Pancreas (tissue), 10 donors: ENCODE measurements around the gene INTS11. TPM values are rescaled to one million over a fixed set of nuclear protein-coding genes. Genes with fewer than 3 reads are reported as not detected.

Experiments
- ATAC-seq, 4 donors: fragments of 200-7000 bp; cut with Tn5 transposase; one replicate each; pipeline versions ENCODE4 v1.8.0 to v1.9.1; 2020; ENCODE audit warnings: mild to moderate bottlenecking in 4 of 4, moderate library complexity in 4 of 4
- DNase-seq, 6 donors: peaks; one replicate each; pipeline ENCODE4 v3.0.0-alpha.2; 2020
- FAIRE-seq: peaks from 2 replicates; lab custom pipeline; 2012; peaks lifted over from hg19 to GRCh38; lab: Jason Lieb, UNC
- H3K27ac ChIP-seq, 4 donors: fragments of 200-600 bp; sonication (generic); 1 replicate in 3 of 4; 2 replicates in 1 of 4; pipeline versions ENCODE4 v1.5.0 to v1.8.0; 2020
- H3K27me3 ChIP-seq, 4 donors: fragments of 200-600 bp; one replicate each; pipeline ENCODE4 v1.8.0; 2021
- H3K36me3 ChIP-seq, 3 donors: fragments of 200-600 bp; sonication (generic) in 1 of 3; one replicate each; pipeline versions ENCODE4 v1.5.0 to v1.8.0; 2020 to 2021
- H3K4me1 ChIP-seq, 3 donors: fragments of 200-600 bp; one replicate each; pipeline ENCODE4 v1.8.0; 2021
- H3K4me3 ChIP-seq, 4 donors: fragments of 200-600 bp; sonication (generic) in 2 of 4; one replicate each; pipeline versions ENCODE4 v1.5.0 to v1.8.0; 2020 to 2021
- H3K9me3 ChIP-seq, 4 donors: fragments of 200-600 bp; one replicate each; pipeline ENCODE4 v1.8.0; 2021
- WGBS, 2 donors: extraction: QIAGEN DNeasy Blood & Tissue Kit; methylation state at CpG; one replicate each; pipeline ENCODE4 v1.1.7; 2013; 5-methylcytosine and 5-hydroxymethylcytosine counted together
- intact Hi-C, 3 donors: fragments of 100-400 bp; cut with DNase I; formaldehyde crosslinking; loops; one replicate each; pipeline versions ENCODE4 v1.11.1 to v1.14.2; 2022
- polyA plus RNA-seq, 2 donors: library from polyadenylated mRNA; stranded (reverse); fragments of 200-250 nt; gene quantifications; one replicate each; pipeline ENCODE4 v1.2.3, GENCODE V29; 2013
- total RNA-seq, 6 donors: library from RNA; stranded (reverse); fragmentation: NEBNext Ultra II Directional in 4 of 6; extraction: Animal tissue kit (Norgen Biotek cat#: 25700) in 4 of 6; gene quantifications; one replicate each; pipeline versions ENCODE4 v1.2.1 to v1.2.4, GENCODE V29; 2021 to 2023
- TF ChIP-seq, protein P1 (sequence below), 4 donors: fragments of 200-600 bp; sonication (generic) in 3 of 4; IDR thresholded peaks; one replicate each; pipeline versions ENCODE4 v1.5.0 to v1.8.0; 2021; ENCODE audit warnings: antibody characterized with exemption in 4 of 4
- donor health status: healthy with polysubstance abuse.
- donor health status: DM: no; HTN: no; CAD: no; lungs with moderate emphysema.
- donor health status: DM: no; HTN: no; CAD: no.
- donor health status: control.
- donor health status: control.
- donor health status: Bipolar disorder and iron deficiency.
- donor health status: DM: yes; HTN: yes; CAD: no.
- donor health status: DM: no; HTN: no; CAD: no.
- donor health status: DM: no; HTN: no; CAD: no.
- donor health status: DM: yes; HTN: yes; CAD: no.

Gene INTS11
- total and polyA plus RNA-seq, 8 donors: 33.4 to 311 (median 58.9) TPM

DNA sequence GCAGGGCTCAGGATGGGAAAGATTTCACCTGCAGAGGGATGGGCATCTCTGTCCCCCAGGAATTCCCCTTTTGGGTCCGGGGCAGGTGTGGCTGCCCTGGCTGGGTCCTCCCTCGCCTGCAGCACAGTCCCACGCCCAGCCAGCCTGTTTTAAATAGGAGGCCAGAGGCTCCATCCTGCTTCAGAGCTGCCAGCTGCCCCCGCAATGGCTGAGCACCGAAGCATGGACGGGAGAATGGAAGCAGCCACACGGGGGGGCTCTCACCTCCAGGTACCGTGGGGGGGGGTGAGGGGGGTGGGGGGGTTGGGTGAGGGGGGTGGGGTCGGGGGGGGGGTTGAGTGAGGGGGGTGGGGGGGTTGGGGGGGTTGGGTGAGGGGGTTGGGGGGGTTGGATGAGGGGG, 40.6 kb downstream of the INTS11 start:
- TF ChIP-seq, protein P1, sequence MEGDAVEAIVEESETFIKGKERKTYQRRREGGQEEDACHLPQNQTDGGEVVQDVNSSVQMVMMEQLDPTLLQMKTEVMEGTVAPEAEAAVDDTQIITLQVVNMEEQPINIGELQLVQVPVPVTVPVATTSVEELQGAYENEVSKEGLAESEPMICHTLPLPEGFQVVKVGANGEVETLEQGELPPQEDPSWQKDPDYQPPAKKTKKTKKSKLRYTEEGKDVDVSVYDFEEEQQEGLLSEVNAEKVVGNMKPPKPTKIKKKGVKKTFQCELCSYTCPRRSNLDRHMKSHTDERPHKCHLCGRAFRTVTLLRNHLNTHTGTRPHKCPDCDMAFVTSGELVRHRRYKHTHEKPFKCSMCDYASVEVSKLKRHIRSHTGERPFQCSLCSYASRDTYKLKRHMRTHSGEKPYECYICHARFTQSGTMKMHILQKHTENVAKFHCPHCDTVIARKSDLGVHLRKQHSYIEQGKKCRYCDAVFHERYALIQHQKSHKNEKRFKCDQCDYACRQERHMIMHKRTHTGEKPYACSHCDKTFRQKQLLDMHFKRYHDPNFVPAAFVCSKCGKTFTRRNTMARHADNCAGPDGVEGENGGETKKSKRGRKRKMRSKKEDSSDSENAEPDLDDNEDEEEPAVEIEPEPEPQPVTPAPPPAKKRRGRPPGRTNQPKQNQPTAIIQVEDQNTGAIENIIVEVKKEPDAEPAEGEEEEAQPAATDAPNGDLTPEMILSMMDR (IDR thresholded peaks at IDR 0.05): no peak
- FAIRE-seq: no peak
- Histone ChIP-seq H3K4me3 (no peak overlapping the region), H3K4me1 (peaks cover 5 to 11% (median 10%) of the 10 kb centered on the region in 3 donors), H3K27ac (no peak overlapping the region), H3K27me3 (peaks cover 0 to 4% (median 0%) of the 10 kb centered on the region in 4 donors), H3K36me3 (no peaks in the 10 kb centered on the region), H3K9me3 (no peaks in the 10 kb centered on the region)
- no peak for ATAC-seq
- intact Hi-C loops: loop anchor here in 1 of 3 donors (10.0 kb wide), 1 partner anchor 299 kb away; the partner anchor contains the start of gene PERM1
- peak in 2 of 6 donors; percentile 30 to 55 for DNase-seq
- WGBS, 2 donors: 10 to 26% methylated on average over 8 of the region's 9 CpGs

DNA sequence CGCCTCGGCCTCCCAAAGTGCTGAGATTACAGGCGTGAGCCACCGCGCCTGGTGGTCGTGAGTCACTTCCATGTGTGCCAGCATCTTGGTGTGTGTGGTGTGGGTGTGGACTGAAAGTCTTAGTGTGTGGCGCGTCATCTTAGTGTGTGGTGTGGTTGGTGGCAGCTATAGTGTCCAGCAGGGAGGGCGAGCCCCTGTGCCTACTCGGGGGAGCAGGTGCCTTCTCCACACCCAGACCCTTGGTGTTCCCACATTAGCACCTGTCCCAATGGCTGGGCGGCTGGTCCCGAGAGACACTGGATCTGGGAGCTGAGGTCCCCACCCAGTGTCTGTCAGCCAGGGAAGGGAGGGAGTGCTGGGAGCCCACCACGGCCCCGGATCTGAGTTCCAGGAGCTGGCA, 41.5 kb downstream of the INTS11 start:
- Histone ChIP-seq H3K4me3 (no peak overlapping the region), H3K27ac (no peak overlapping the region), H3K9me3 (no peaks in the 10 kb centered on the region), H3K36me3 (no peaks in the 10 kb centered on the region), H3K4me1 (peaks cover 5 to 11% (median 10%) of the 10 kb centered on the region in 3 donors), H3K27me3 (peaks cover 0 to 4% (median 0%) of the 10 kb centered on the region in 4 donors)
- ATAC-seq (no peak), FAIRE-seq (no peak), DNase-seq (peak in 1 of 6 donors; percentile 42)
- intact Hi-C loops: loop anchor here in 1 of 3 donors (10.0 kb wide), 1 partner anchor 298 kb away; the partner anchor contains the start of gene PERM1
- WGBS, 2 donors: 80 to 85% methylated on average over 14 of the region's 14 CpGs
- TF ChIP-seq, protein P1 (IDR thresholded peaks at IDR 0.05): no peak

DNA sequence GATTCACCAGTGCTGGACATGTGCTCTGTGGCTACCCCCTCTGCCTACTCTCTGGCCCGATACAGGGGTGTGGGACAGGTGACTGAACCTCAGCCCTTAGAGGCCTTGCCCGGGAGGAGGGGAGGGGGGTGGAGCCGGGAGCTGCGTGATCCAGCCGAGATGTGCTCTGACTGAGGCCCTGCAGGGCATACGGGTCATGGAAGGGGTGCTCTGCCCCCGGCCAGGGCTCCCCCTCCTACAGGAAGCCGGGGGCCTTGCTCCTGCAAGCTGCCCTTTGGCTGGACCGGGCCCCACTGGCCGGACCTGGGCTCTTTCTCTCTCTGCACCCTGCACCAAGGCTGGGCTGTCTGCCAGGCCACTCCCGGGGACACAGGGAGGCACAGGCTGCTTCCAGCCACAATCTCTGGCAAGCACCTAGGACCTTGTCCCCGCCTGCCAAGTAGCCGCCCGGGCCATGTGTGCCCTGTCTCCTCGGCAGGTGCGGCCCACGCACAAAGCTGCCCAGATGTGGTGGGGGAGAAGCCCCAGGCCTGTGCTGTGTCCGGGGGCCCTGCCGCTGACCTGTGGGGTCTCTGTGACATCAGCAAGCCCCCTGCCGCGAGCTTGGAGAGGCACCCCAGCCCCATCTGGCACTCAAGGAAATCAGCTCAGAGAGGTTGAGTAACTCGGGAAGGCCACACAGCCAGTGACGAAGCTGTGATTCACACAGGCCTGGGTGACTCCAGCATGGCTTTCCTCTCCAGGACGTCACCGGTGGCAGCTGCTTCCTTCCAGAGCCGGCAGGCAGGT, 42.7 kb downstream of the INTS11 start:
- H3K27ac ChIP-seq: peak overlapping the region; percentile 1 to 61 (median 39)

DNA sequence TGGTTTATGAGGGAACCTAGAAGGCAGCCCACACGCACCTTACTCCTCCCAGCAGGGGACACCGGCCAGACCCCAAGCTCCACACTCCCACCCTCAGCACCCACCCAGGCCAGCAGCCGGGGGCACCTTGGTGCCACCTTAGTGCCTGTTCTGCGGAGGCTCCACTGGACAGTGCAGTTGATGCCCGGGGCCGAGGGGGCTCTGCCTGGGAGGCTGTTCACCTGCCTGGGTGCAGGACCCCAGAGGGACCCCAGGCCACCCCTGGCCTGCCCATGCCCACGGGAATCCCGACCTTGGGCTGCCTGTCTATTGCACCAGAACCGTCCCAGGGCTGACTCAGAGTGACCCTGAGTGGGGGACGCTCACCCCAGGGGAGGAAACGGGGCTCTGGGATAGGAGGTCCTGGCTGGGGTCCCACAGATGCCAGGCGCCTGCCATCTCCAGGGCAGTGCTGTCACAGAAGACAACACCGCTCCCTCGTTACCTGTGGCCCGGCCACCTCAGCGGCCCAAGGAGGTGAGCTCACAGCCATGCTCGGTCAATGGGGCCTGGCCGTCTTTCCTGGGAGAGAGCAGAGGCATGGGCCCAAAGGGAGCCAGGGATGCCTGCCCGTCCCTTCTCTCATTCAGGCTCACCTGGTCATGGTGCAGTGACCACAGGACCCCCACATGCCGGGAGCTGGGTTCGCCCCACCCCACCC, 43.5 kb downstream of the INTS11 start:
- ATAC-seq (peak in 1 of 4 donors; percentile 2), FAIRE-seq (no peak), DNase-seq (peak in 2 of 6 donors; percentile 33 to 80)
- Histone ChIP-seq H3K27ac (peak overlapping the region in 1 of 4 donors; percentile 61), H3K27me3 (no peaks in the 10 kb centered on the region), H3K4me3 (no peak overlapping the region), H3K36me3 (no peaks in the 10 kb centered on the region), H3K4me1 (peaks cover 5 to 11% (median 10%) of the 10 kb centered on the region in 3 donors), H3K9me3 (no peaks in the 10 kb centered on the region)
- intact Hi-C loops: loop anchor here in 1 of 3 donors (10.0 kb wide), 1 partner anchor 296 kb away; the partner anchor contains the start of gene PERM1
- WGBS, 2 donors: 82 to 84% methylated on average over 21 of the region's 21 CpGs
- TF ChIP-seq, protein P1 (IDR thresholded peaks at IDR 0.05): no peak

More for the DNA sequence above, 42.7 kb downstream of the INTS11 start:
- intact Hi-C loops: loop anchor here in 1 of 3 donors (10.0 kb wide), 1 partner anchor 297 kb away; the partner anchor contains the start of gene PERM1
- Histone ChIP-seq H3K36me3 (no peaks in the 10 kb centered on the region), H3K9me3 (no peaks in the 10 kb centered on the region), H3K4me3 (no peak overlapping the region), H3K4me1 (peaks cover 5 to 11% (median 10%) of the 10 kb centered on the region in 3 donors), H3K27me3 (peaks cover 0 to 4% (median 0%) of the 10 kb centered on the region in 4 donors)
- DNase-seq: peak; percentile 83 to 96 (median 88)
- WGBS, 2 donors: 10 to 12% methylated on average over 25 to 26 of the region's 26 CpGs
- peak; percentile 84 to 96 (median 92) for ATAC-seq
- TF ChIP-seq, protein P1 (IDR thresholded peaks at IDR 0.05): no peak
- no peak for FAIRE-seq
